ENCODE results near the gene GYS1. TPM values are rescaled to one million over a fixed set of nuclear protein-coding genes. Genes with fewer than 3 reads are reported as not detected.
A peak's percentile ranks its signal among the peaks of the same experiment; 100 is the strongest.
"Not testable (repeated sequence)": the region's sequence is repeated elsewhere in the genome, so short reads cannot be mapped to it uniquely, and the experiment has no call there.

GYS1 gene
- polyA plus RNA-seq, 1 experiment, result 19.5 TPM

GRCh38 chr19:48938256-48938655 lies 54.9 kb downstream of the GYS1 start:
- ChIA-PET CTCF (no interaction called here), POLR2A (interaction anchor here (0.6 kb wide), 1 partner anchor 14 kb away, joined by 6 read pairs; no protein-coding TSS in a partner anchor)
- H3K4me3 ChIP-seq (ENCODE audit: low read depth, low read length), result no peak overlapping the region

DNA sequence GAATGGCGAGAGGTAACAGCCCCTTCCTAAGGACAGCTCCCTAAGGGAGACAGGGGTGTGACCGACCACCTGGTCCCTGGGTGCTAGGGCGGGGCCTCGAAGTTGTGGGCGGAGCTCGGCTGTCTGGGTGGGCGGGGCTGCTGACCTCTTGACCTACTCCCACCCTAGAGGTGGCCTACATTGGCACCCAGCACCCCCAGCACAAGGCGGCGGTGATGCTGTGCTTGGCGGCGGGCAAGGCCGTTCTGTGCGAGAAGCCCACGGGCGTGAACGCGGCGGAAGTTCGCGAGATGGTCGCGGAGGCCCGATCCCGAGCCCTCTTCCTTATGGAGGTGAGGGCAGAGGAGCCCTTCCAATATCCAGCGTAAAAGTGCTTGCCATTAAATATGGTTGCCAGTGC lies 57.2 kb downstream of the GYS1 start:
- no peak for TF ChIP-seq CTCF (IDR thresholded peaks at IDR 0.05; ENCODE audit: low read depth, low read length)
- H3K27ac ChIP-seq (ENCODE audit: low read depth, low read length), result no peak overlapping the region
- no peaks in the 10 kb centered on the region for H3K27me3 ChIP-seq (ENCODE audit: control insufficient read depth, insufficient read depth, low read length)
- ChIA-PET CTCF (no interaction called here), POLR2A (no interaction called here)
- H3K9me3 ChIP-seq (ENCODE audit: control insufficient read depth, insufficient read depth, low read length), result peaks cover 18% of the 10 kb centered on the region
- no peak overlapping the region for H3K4me3 ChIP-seq (ENCODE audit: low read depth, low read length)
- DNase-seq (ENCODE audit: low read depth, low spot score), result no peak

More at GRCh38 chr19:48938256-48938655, 54.9 kb downstream of the GYS1 start:
- Histone ChIP-seq H3K27ac (ENCODE audit: low read depth, low read length) (no peak overlapping the region), H3K27me3 (ENCODE audit: control insufficient read depth, insufficient read depth, low read length) (no peaks in the 10 kb centered on the region), H3K9me3 (ENCODE audit: control insufficient read depth, insufficient read depth, low read length) (peaks cover 24% of the 10 kb centered on the region)
- no peak for DNase-seq (ENCODE audit: low read depth, low spot score)
- TF ChIP-seq CTCF (IDR thresholded peaks at IDR 0.05; ENCODE audit: low read depth, low read length), result no peak

DNA sequence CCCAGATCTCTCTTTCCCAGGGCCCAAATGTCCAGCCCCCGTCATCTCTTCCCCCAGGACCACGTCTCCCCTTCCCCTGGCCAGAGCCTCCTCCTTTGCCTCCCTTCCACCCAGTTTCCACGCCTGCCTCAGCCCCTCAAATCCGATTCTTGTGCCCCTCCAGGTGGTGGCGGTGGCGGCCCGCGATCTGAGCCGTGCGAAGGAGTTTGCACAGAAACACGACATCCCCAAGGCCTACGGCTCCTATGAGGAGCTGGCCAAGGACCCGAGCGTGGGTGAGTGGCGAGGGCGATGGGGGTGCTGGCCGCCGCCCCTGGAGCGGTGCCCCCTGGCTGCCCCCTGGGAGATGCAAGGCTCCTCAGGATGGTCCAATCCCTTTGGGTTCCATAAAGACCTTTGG lies 58.3 kb downstream of the GYS1 start:
- no peak for DNase-seq (ENCODE audit: low read depth, low spot score)
- Histone ChIP-seq H3K27me3 (ENCODE audit: control insufficient read depth, insufficient read depth, low read length) (no peaks in the 10 kb centered on the region), H3K27ac (ENCODE audit: low read depth, low read length) (no peak overlapping the region), H3K9me3 (ENCODE audit: control insufficient read depth, insufficient read depth, low read length) (peaks cover 13% of the 10 kb centered on the region; the same call in 1 of the 2 replicates), H3K4me3 (ENCODE audit: low read depth, low read length) (no peak overlapping the region)
- no peak for TF ChIP-seq CTCF (IDR thresholded peaks at IDR 0.05; ENCODE audit: low read depth, low read length)
- POLR2A ChIA-PET, result no interaction called here
- CTCF ChIA-PET, result no interaction called here

DNA sequence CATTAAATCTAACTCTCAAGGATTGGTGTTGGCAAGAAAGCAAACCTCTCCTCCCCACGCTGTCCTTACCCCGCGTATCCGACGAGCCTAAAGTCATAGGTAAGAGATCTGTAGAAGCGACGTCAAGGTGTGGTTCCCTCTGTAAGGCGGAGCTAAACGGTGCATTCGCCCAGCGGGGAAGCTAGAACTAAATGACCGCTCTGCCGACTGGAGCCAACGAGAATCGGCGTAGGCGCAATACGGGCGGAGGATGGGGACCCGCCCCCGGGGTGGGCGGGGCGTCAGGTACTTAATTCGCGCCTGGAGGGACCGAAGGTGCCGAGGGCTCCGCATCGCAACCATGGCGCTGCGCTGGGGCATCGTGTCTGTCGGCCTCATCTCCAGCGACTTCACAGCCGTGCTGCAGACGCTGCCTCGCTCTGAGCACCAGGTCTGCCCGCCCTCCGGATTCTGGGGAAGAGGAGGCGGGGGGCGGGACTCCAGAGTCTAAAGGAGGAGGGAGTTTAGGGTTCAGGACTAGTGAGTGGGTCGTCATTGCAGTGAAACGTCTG lies 59.7 kb downstream of the GYS1 start, which contains the start of gene DHDH:
DHDH (plus strand) TSS at position 318 of the 551 bp plus-strand sequence; CDS start at position 341, 23 bp downstream.
- Histone ChIP-seq H3K27me3 (ENCODE audit: control insufficient read depth, insufficient read depth, low read length) (no peaks in the 10 kb centered on the region), H3K9me3 (ENCODE audit: control insufficient read depth, insufficient read depth, low read length) (peaks cover 13% of the 10 kb centered on the region; the same call in 1 of the 2 replicates), H3K27ac (ENCODE audit: low read depth, low read length) (no peak within 1 kb of the TSS), H3K4me3 (ENCODE audit: low read depth, low read length) (peak within 1 kb of the TSS; percentile 75)
- ChIA-PET CTCF (interaction anchor here (1.0 to 1.5 kb wide), 3 partner anchors 89 to 427 kb away, joined by 3 read pairs; no protein-coding TSS in a partner anchor), POLR2A (interaction anchor here (1.0 to 1.8 kb wide), 3 partner anchors 21 to 58 kb away, joined by 3 to 7 read pairs (median 3); no protein-coding TSS in a partner anchor)
- TF ChIP-seq CTCF (IDR thresholded peaks at IDR 0.05; ENCODE audit: low read depth, low read length), result no peak
- no peak for DNase-seq (ENCODE audit: low read depth, low spot score)

DNA sequence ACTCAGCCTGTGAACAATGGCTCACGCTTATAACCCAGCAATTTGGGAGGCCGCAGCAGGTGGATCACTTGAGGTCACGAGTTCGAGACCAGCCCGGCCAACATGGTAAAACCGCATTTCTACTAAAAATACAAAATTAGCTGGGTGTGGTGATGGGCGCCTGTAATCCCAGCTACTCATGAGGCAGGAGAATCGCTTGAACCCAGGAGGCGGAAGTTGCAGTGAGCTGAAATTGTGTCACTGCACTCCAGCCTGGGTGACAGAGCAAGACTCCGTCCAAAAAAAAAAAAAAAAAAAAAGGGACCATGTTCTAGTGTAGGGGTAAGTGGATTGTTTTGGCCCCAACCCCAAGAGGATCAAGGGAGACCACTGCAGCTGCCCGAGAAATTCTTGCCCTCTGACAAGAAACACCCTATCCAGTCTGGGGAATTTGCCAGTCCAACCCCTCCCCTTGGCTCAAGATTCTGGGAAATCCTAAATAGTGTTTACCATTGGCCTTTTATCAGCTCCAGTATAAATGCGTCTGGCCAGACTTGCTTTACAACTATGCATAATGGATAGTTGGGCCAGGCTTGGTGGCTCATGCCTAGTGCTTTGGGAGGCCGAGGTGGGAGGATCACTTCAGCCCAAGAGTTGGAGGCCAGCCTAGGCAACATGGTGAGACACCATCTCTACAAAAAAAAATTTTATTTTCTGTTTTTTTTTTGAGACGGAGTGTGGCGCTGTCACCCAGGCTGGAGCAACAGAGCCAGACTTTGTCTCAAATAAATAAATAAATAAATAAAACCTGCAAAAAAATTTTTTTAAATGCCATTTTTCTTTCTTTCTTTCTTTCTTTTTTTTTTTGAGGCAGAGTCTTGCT lies 64.7 kb downstream of the GYS1 start:
- POLR2A ChIA-PET, result interaction anchor here (0.6 to 0.7 kb wide), 2 partner anchors 15 to 26 kb away, joined by 5 to 8 read pairs; no protein-coding TSS in a partner anchor
- H3K9me3 ChIP-seq (ENCODE audit: control insufficient read depth, insufficient read depth, low read length), result no peaks in the 10 kb centered on the region
- no peak for DNase-seq (ENCODE audit: low read depth, low spot score)
- no peak overlapping the region for H3K27ac ChIP-seq (ENCODE audit: low read depth, low read length)
- CTCF ChIA-PET, result no interaction called here
- no peak overlapping the region for H3K4me3 ChIP-seq (ENCODE audit: low read depth, low read length)
- TF ChIP-seq CTCF (IDR thresholded peaks at IDR 0.05; ENCODE audit: low read depth, low read length), result no peak
- no peaks in the 10 kb centered on the region for H3K27me3 ChIP-seq (ENCODE audit: control insufficient read depth, insufficient read depth, low read length)

DNA sequence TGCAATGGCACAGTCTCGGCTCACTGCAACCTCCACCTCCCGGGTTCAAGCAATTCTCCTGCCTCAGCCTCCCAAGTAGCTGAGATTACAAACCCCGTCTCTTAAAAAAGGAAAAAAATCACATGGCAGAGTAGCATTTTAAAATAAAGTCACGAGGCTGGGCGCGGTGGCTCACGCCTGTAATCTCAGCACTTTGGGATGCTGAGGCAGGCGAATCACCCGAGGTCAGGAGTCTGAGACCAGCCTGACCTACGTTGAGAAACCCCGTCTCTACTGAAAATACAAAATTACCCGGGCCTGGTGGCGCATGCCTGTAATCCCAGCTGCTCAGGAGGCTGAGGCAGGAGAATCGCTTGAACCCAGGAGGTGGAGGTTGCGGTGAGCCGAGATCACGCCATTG lies 65.4 kb downstream of the GYS1 start:
- H3K27ac ChIP-seq (ENCODE audit: low read depth, low read length); DNase-seq (ENCODE audit: low read depth, low spot score): not testable (repeated sequence)

More for the DNA sequence above, 65.4 kb downstream of the GYS1 start:
- POLR2A ChIA-PET, result interaction anchor here (0.6 to 0.7 kb wide), 3 partner anchors 15 to 36 kb away, joined by 5 to 8 read pairs (median 7); no protein-coding TSS in a partner anchor
- H3K27me3 ChIP-seq (ENCODE audit: control insufficient read depth, insufficient read depth, low read length); H3K9me3 ChIP-seq (ENCODE audit: control insufficient read depth, insufficient read depth, low read length); CTCF ChIA-PET; H3K4me3 ChIP-seq (ENCODE audit: low read depth, low read length): not testable (repeated sequence)

All from AG04450 (cell line).